ENCODE results near the gene TAF4. TPM values are rescaled to one million over a fixed set of nuclear protein-coding genes. Genes with fewer than 3 reads are reported as not detected.

TAF4 gene
- total and polyA plus RNA-seq, 2 of the 13 experiments (the other 11 are each of a cell fraction or from before 2014, with no cell fraction given), result 5.9 to 12.0 TPM

DNA sequence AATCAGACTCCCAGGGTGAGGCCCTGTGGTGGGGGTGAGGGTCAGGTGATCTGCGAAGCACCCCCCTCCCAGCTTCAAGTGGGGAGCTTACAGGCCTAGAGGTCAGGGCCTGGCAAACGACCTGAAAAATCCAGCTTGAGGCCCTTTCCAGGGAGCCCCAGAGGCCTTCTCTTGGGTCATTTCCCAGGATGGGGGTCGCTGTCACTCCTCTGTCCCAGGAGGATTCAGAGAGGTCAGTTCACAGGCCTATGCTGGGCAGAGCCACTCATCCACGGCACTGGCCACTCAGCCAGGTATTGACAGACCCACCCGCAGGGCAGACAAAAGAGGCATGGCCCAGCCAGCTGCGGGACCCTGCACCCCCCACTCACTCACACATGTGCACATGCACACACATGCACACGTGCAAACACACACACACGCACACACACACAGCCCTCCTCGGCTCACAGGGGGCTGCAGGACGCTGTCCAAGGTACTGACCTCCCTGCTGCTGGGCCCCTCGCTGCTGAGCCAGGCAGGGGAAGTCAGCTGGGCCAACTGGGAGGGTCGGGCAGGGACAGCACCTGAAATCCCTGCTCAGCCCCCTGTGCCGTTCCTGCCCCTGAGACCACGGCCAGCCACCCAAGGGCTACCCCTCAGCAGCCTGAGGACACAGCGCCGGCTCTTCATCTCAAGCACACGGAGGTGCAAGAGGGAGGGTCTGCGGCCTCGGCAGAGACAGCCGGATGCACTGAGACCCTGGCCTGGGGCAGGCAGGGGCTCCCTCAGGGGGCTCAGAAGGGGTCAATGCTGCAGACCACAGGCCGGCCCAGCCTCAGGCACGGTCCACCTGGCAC lies 113.8 kb downstream of the TAF4 start (continued):
- TF ChIP-seq, protein P1, sequence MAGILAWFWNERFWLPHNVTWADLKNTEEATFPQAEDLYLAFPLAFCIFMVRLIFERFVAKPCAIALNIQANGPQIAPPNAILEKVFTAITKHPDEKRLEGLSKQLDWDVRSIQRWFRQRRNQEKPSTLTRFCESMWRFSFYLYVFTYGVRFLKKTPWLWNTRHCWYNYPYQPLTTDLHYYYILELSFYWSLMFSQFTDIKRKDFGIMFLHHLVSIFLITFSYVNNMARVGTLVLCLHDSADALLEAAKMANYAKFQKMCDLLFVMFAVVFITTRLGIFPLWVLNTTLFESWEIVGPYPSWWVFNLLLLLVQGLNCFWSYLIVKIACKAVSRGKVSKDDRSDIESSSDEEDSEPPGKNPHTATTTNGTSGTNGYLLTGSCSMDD (CRISPR knock-in tag; IDR thresholded peaks at IDR 0.05), result peak; percentile 94
- TF ChIP-seq CSRNP1 (CRISPR knock-in tag; IDR thresholded peaks at IDR 0.05) (no peak), SNAI1 (CRISPR knock-in tag; IDR thresholded peaks at IDR 0.05; ENCODE audit: borderline replicate concordance) (peak; percentile 98), ZNF329 (CRISPR knock-in tag; IDR thresholded peaks at IDR 0.05; ENCODE audit: low read depth) (peak; percentile 80; the same call in 1 of the 2 replicates), HDAC2 (CRISPR knock-in tag; IDR thresholded peaks at IDR 0.05) (peak; percentile 91), TFE3 (CRISPR knock-in tag; IDR thresholded peaks at IDR 0.05) (peak; percentile 93), RCOR2 (CRISPR knock-in tag; IDR thresholded peaks at IDR 0.05) (no peak), GTF3A (CRISPR knock-in tag; conservative IDR thresholded peaks at IDR 0.05) (no peak), ZNF260 (CRISPR knock-in tag; IDR thresholded peaks at IDR 0.05; ENCODE audit: borderline replicate concordance, low read depth) (no peak), TERF1 (CRISPR knock-in tag; IDR thresholded peaks at IDR 0.05) (peak; percentile 94), ADNP (CRISPR knock-in tag; IDR thresholded peaks at IDR 0.05) (no peak), ZNF225 (CRISPR knock-in tag; IDR thresholded peaks at IDR 0.05) (peak; percentile 97), PHF20 (CRISPR knock-in tag; IDR thresholded peaks at IDR 0.05) (peak; percentile 57), ZMAT3 (CRISPR knock-in tag; conservative IDR thresholded peaks at IDR 0.05) (peak; percentile 99), ATF5 (CRISPR knock-in tag; IDR thresholded peaks at IDR 0.05; ENCODE audit: low read depth) (peak; percentile 99), SAFB2 (CRISPR knock-in tag; IDR thresholded peaks at IDR 0.05; ENCODE audit: borderline replicate concordance, low read depth) (peak; percentile 94; the same call in 1 of the 2 replicates), ZNF24 (IDR thresholded peaks at IDR 0.05) (no peak), HOXA3 (CRISPR knock-in tag; IDR thresholded peaks at IDR 0.05) (peak; percentile 80), DNMT1 (CRISPR knock-in tag; IDR thresholded peaks at IDR 0.05) (peak; percentile 87; the same call in 1 of the 2 replicates)

Data from HepG2 (cell line).